HG03135 (cell line): ENCODE data around the gene MYO10.

Experiments
- ATAC-seq: cut with Tn5 transposase; IDR thresholded peaks from one replicate; pipeline ENCODE4 v1.9.1; 2021; ENCODE audit warnings: mild to moderate bottlenecking, moderate library complexity; ENCODE audit not compliant: unreplicated experiment

The MYO10 gene

DNA sequence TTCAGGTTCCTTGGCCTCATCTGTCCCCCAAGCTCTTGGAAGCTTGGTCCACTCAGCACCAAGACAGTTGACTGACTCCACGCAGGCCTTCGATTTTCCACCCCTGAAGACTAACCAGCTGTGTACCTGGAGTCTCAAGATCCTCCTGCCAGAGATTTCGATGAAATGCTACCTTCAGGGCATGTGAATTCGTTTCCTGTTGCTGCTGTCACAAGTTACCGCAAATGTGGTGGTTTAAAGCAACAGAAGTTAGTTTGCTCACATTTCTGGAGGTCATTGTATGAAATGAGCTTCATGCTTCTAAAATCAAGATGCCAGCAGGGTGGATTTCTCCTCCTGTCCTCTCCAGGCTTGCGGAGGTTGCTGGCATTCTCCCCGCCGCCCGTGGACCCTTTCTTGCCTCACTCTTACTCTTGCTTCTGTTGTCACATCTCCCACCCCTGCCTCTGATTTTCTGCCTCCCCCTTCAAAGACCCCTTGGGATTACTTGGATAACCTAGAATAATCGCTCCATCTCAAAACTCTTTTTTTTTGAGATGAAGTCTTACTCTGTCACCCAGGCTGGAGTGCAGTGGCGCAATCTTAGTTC lies 291.7 kb downstream of the MYO10 start:
- no peak for ATAC-seq

GRCh38 chr5:16642867-16643266 lies 293.2 kb downstream of the MYO10 start:
- no peak for ATAC-seq

GRCh38 chr5:16639206-16639605 lies 296.9 kb downstream of the MYO10 start:
- ATAC-seq = no peak

DNA sequence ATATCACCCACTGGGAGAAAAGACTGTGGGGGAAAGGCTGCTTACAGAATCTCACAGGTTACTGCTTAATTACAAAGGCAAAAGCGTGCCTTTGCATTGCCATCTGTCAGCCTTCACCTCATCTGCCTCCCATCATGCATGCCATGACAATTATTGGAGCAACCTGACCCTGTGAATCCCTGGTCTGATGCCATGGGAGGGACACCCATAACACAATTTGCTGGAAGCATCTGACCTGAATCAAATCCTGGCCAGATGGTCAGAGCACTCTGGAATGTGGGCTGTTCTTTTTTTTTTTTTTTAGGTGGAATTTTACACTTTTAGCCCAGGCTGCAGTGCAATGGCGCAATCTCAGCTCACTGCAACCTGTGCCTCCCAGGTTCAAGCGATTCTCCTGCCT lies 307.7 kb downstream of the MYO10 start:
- no peak for ATAC-seq

GRCh38 chr5:16626696-16627264 lies 309.3 kb downstream of the MYO10 start:
- no peak for ATAC-seq

DNA sequence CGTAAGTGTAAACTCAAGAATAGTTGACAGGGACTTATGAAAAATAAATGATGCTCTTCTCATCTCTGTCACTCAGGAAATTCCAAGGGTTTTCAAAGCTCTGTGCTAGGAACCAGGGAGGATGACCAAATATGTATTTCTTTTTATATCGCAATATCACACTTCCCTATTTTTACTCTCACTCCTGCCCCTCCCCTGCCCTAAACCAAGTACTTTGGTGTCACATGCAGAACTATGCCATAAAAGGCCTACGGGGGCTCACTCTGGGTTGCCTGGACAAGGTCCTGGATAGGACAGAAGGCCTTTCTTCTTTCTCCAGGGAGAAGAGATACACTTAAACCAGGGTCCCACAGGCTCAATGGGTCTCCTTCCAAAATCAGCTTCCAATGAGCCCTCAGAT lies 311.0 kb downstream of the MYO10 start:
- ATAC-seq = no peak

DNA sequence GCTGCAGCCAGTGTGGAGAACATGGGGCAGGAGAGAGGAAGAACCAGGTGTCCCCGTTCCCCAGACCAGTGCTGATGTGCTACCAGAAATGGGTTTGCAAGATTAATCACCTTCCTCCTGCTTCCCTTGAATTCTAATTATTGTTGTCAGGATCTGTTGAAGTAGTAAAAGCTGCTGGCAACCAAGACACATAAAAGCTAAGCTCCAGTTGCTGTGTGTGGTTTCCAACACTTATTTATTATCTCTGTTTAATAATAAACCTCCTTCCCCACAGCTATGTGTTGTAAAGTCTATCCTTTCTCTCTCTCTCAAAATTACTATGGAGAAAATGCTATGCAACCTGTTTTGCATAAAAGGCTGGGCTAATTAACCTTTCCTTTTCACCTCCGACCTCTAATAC lies 317.0 kb downstream of the MYO10 start:
- ATAC-seq = no peak

DNA sequence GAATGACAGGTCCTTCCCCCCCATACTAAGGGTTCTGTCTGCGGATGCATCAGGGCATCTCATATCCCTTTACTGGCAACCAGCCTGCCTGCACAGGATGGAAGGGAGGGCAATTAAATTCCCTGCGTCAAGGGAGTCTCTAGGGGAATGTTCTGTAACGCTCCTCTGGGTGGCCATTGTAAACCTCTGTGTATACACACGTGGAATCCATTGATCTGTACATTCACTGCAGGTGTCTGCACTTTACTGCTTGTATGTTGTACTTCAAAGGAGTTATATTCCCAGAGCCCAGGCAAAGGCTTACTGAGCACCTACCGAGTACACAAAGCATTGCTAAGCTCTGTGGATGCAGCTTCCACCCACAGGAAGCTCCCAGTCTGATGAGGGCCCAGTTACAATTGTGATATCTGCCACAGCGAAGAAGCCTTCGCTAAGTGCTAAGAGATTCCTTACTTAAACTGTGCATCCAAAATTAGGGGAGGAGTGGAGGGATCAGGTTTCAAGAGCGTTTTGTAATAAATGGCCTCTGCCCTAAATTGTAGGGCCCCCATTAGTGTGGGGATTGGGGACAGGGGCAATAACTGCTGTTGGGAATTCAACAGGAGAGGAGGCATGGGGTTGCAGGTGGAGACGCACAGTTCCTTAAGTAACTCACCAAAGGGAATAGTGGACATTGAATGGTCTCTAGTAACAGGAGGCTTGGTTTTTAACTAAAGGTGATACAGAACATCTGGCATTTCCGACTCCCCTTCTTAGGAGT lies 317.8 kb downstream of the MYO10 start:
- ATAC-seq = no peak

DNA sequence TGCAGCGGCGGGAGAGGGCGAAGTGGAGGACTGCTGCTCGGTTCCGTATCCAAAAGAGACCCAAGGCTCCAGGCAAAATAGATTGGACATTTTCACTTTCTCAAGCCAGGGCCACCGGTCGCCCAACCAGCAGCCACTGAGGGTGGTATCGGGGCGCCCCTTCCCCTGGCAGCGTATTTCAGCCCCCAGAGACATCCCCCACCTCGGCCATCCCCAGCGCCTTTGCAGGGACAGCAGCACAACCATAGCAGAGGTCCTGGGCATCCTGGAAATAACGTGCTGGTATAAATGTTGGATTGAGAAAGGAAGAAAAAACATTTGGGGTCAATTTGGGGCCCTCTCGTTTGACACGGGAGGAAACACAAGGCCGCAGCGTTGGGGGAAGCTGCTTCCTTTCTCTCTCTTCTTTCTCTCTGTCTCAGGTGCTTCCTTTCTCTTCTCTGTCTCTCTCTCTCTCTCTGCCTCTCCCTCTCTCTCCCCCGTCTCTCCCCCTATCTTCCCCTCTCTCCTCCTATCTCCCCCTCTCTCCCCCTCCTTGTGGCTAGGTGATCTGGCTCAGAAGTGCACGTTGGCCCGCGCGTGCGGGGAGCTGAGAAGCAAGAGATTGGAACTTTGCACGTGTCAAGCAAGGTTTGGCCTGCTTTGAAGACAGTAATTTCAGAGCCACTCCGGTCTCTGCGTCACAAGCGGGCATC lies 318.7 kb downstream of the MYO10 start:
- ATAC-seq = no peak

DNA sequence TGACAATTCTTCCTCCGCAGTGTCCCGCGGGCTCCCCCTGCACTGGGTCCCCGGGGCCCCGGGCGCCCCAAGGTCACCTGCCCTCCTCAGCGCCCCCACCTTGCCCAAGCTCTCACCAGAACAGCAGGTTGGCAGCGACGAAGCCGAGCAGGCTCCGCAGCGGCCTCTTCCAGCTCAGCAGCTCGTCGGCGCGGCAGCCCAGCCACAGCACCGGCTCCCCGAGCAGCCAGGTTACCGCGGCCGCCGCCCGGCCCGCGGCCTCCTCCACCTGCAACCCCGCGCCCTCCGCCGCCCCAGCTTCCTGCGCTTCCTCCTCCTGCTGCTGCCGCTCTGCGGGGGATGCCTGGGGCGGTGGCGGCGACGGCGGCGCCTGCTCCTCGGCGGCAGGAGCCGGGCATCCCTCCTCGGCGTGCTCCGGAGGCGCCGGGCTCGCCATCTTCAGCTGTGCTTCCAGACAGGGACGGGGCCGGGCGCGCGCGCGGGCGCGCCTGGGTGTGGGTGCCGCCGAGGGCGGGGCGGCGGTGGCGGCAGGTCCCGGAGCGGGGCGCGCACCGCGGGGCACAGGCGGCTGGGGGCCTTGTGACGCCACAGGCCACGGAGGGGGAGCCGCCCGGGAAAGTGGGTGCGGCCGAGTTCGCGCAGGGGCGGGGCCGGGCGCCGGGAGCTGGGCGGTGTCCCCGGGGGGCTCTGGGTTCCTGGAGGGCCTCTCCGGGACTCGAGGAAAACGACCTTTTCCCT lies 319.4 kb downstream of the MYO10 start, which contains the start of gene RETREG1:
RETREG1 (minus strand) TSS at position 462 of the 738 bp plus-strand sequence; CDS start at position 436, 26 bp downstream.
- ATAC-seq = peak; percentile 76

GRCh38 chr5:16615741-16616535 lies 320.1 kb downstream of the MYO10 start:
- peak; percentile 10 for ATAC-seq

DNA sequence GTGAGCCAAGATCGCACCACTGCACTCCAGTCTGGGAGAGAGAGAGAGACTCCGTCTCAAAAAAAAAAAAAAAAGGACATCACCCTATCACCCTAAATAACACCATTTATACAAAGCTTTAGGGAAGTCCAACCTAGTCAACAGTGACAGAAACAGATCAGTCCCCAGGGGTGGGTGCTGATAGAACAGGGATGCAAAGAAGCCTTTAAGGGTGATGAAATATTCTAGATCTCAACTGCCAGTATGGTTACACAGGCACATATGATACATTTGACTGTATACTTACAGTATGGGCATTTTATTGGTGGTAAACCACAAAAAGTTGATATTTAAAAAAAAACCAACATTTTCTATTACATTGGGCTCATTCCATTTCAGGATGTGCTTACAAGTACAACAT lies 324.1 kb downstream of the MYO10 start:
- ATAC-seq = no peak
